HEK293 (cell line): ENCODE results near the gene PPOX.

Source experiments
- EGR2 ChIP-seq: fragments of 450-650 bp; formaldehyde crosslinking; IDR thresholded peaks from 2 replicates; pipeline ENCODE4 v1.5.1; 2016; ENCODE audit warnings: low read depth, missing biosample characterization, missing genetic modification characterization
- KLF16 ChIP-seq: fragments of 450-650 bp; formaldehyde crosslinking; IDR thresholded peaks from 2 replicates; pipeline ENCODE4 v1.5.1; 2017; ENCODE audit warnings: missing biosample characterization, missing genetic modification characterization
- WT1 ChIP-seq: fragments of 450-650 bp; formaldehyde crosslinking; IDR thresholded peaks from 2 replicates; pipeline ENCODE4 v1.5.1; 2016; ENCODE audit warnings: missing biosample characterization, missing genetic modification characterization
- YY2 ChIP-seq: fragments of 450-650 bp; formaldehyde crosslinking; IDR thresholded peaks from 2 replicates; pipeline ENCODE4 v1.5.1; 2016; ENCODE audit warnings: missing biosample characterization, missing genetic modification characterization
- ZBTB21 ChIP-seq: fragments of 450-650 bp; formaldehyde crosslinking; IDR thresholded peaks from 2 replicates; pipeline ENCODE4 v1.5.1; 2017; ENCODE audit warnings: missing biosample characterization, missing genetic modification characterization
- ZEB2 ChIP-seq: fragments of 450-650 bp; formaldehyde crosslinking; IDR thresholded peaks from 2 replicates; pipeline ENCODE4 v1.5.1; 2016; ENCODE audit warnings: missing biosample characterization, missing genetic modification characterization
- ZNF174 ChIP-seq: fragments of 450-650 bp; formaldehyde crosslinking; IDR thresholded peaks from 2 replicates; pipeline ENCODE4 v1.5.0; 2017; ENCODE audit warnings: missing biosample characterization, mild to moderate bottlenecking, missing genetic modification characterization
- ZNF335 ChIP-seq: fragments of 450-650 bp; formaldehyde crosslinking; conservative IDR thresholded peaks from 2 replicates; pipeline ENCODE4 v1.5.1; 2016; ENCODE audit warnings: missing biosample characterization, missing genetic modification characterization
- ZNF624 ChIP-seq: fragments of 450-650 bp; formaldehyde crosslinking; IDR thresholded peaks from 2 replicates; pipeline ENCODE4 v1.5.1; 2017; ENCODE audit warnings: missing biosample characterization, missing genetic modification characterization
- ZNF830 ChIP-seq: fragments of 450-650 bp; IDR thresholded peaks from 2 replicates; pipeline ENCODE4 v1.5.0; 2018; ENCODE audit warnings: missing biosample characterization, missing genetic modification characterization, low read depth, mild to moderate bottlenecking, moderate library complexity
- TF ChIP-seq, protein P1 (sequence below): fragments of 450-650 bp; formaldehyde crosslinking; IDR thresholded peaks from 2 replicates; pipeline ENCODE4 v1.5.1; 2016; ENCODE audit warnings: missing biosample characterization, missing genetic modification characterization

DNA sequence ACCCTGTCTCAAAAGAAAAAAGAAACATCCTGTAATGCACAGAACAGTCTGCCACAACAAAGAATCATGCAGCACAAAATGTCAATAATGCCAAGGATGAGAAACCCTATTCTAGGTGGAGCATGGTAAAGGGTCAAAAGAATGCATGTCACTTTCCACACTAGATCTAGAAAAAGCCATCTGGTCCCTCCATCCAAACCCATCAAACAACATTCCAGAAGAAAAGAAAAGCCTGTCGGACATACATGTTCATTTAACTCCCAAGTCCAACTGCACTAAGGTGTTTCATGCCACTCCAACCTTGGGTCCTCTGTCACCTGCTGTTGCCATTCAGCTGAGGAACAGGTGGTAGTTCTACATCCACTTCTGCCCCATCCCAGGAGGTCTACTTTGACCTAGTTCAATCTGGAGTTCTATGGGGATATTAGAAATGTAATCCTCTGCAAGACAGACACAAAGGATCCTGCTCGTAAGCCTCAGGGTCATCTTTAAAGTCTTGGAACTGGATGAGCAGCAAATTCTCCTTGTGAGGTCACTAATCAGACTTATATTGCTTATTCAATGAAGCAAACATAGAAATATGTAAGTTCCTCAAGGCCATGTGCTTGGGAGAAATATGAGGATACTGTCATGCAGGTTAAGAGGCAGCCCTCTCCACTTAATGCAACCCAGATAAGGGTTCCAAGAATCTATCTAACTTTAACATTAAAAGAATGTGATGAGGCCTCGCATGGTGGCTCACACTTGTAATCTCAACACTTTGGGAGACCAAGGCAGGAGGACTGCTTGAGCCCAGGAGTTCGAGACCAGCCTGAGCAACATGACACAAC is 37.4 kb upstream of the PPOX start:
- TF ChIP-seq ZNF830 (tag by site-specific recombination) (no peak), EGR2 (tag by site-specific recombination) (no peak), ZEB2 (tag by site-specific recombination) (no peak), KLF16 (tag by site-specific recombination) (no peak), WT1 (no peak), ZBTB21 (tag by site-specific recombination) (no peak), ZNF335 (tag by site-specific recombination) (no peak), ZNF624 (tag by site-specific recombination) (no peak), YY2 (tag by site-specific recombination) (no peak), ZNF174 (no peak)
- TF ChIP-seq, protein P1, sequence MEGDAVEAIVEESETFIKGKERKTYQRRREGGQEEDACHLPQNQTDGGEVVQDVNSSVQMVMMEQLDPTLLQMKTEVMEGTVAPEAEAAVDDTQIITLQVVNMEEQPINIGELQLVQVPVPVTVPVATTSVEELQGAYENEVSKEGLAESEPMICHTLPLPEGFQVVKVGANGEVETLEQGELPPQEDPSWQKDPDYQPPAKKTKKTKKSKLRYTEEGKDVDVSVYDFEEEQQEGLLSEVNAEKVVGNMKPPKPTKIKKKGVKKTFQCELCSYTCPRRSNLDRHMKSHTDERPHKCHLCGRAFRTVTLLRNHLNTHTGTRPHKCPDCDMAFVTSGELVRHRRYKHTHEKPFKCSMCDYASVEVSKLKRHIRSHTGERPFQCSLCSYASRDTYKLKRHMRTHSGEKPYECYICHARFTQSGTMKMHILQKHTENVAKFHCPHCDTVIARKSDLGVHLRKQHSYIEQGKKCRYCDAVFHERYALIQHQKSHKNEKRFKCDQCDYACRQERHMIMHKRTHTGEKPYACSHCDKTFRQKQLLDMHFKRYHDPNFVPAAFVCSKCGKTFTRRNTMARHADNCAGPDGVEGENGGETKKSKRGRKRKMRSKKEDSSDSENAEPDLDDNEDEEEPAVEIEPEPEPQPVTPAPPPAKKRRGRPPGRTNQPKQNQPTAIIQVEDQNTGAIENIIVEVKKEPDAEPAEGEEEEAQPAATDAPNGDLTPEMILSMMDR (tag by site-specific recombination) = no peak
